NCI-H345 treated with DMSO at 0.1 percent for 48 hours (cell line): ENCODE measurements around the gene EMC1.
"Not testable (repeated sequence)": the region's sequence is repeated elsewhere in the genome, so short reads cannot be mapped to it uniquely, and the experiment has no call there.

ENCODE experiments used
- DNase-seq: peaks from one replicate; lab custom pipeline; 2025; ENCODE audit not compliant: unreplicated experiment; lab: John Stamatoyannopoulos, UW

The EMC1 gene

DNA sequence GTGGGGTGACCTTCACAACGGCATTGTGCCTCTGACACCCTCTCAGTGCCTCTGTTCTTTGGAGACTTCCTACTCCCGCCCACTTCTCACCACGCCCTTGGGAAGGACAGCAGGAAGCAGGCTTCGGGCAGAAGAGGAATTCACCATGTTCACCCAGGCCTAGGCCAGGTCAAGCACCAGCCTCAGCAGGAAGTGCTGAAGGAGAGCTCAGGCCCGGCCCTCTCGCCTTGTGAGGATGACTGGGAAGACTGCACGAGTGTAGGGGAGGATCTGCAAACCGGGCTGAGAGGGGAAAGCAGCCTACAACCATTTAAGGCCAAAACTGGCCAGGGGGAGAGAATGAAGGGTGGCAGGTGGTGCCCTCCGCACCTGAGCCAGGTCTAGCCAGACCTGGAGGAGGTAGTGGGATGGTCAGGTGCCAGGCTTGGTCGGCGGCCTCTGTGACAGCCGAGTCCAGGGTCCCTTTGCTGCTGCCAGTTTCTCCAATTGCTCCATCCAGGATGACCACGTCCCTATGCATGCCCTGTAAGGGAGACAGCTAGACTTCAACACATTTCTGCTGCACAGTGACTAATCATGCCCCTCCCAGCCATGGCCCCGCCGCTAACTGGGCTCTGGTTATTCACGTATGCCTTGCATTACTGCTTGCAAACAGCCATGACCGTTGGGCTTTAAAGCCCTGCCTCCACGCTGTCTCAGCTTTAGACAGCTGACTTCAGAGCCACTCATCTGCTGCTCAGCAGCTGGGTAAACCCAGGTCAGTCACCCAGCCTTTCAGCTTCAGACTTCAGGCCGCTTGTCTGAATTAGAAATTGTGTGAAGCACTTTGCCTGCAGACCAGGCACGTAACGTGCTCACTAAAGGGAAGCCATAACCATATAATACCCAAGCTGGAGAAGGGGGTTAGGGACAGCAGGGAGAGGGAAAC, 9.2 kb upstream of the EMC1 start:
- DNase-seq: no peak

DNA sequence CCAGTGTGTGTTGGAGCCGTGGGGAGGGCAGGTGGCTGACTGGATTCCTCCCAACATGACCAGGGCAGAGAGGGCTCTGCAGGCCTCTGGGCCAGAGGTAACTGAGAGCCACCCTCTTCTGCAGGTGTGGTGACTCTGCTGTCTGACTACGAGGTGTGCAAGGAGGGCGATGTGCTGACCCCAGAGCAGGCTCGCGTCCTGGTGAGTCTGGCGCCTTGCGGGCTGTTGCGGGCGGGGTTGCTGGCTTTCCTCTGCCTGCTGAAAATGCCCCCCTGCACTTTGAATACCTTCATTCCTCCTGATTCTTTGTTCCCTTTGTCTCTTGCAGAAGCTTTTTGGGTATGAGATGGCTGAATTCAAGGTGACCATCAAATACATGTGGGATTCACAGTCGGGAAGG, 7.0 kb upstream of the EMC1 start:
- DNase-seq: no peak

- no peak for DNase-seq
Observed at GRCh38 chr1:19257178-19257914, 6.0 kb upstream of the EMC1 start.

GRCh38 chr1:19256301-19256700, 5.0 kb upstream of the EMC1 start:
- not testable (repeated sequence) for DNase-seq

DNA sequence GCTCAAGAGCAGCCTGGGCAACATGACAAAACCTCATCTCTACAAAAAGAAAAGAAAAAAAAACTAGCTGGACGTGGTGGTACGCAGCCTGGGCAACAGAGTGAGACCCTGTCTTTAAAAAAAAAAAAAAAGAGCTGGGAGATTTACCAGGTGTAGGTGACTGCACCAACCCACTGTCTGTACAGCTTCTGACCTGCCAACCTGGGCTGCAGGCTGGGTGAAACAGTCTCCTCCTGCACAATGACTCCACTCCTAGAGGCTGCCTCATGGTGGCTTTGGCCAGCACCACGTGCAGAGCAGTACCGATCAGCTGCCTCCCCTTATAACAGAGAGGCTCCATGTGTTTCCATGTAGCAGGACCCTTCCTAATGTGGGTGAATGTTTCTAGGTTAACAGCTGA, 4.0 kb upstream of the EMC1 start:
- no peak for DNase-seq

DNA sequence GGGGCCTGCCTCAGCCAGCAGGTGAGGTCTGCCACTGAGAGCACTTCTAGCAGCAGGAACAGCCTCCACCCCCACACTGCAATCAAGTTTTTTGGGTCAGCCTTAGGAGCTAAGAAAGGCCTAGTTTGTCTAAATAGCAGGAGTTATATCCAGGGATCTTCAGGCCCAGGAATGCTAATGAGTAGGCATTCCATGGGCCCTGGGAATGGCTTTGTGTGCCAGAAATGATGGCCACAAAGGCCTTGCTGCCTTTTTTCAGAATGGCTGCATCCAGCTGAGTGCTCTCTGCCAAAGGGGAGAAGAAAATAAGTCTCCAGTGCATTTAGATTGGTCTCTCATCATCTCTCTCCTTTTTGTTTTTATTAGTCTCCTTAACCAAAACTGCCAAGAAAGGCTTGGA, 3.1 kb upstream of the EMC1 start:
- DNase-seq: no peak

- DNase-seq: no peak
Observed at GRCh38 chr1:19250629-19251304, 557 bp downstream of the EMC1 start.

GRCh38 chr1:19240673-19241538, 10.4 kb downstream of the EMC1 start:
- DNase-seq: no peak

- no peak for DNase-seq
Observed at GRCh38 chr1:19239876-19240275, 11.4 kb downstream of the EMC1 start.

- DNase-seq: no peak
Observed at GRCh38 chr1:19234224-19234623, 17.1 kb downstream of the EMC1 start.

DNA sequence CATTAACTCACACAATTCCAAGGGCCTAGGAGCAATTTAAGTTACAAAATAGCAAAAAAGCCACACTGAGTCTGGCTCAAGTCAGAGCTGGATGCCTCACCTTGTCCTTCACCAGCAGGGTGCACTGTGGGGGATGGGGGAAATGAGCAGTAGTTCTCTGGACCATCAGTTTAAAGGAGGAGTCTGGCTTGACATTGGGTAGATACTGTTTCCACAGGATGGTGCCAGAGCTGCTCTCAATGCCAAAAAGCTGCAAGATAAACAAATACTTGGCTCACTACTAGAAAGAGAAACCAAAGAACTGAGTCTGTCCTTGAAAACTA, 18.8 kb downstream of the EMC1 start:
- no peak for DNase-seq

GRCh38 chr1:19231736-19232523, 19.4 kb downstream of the EMC1 start:
- DNase-seq: not testable (repeated sequence)

DNA sequence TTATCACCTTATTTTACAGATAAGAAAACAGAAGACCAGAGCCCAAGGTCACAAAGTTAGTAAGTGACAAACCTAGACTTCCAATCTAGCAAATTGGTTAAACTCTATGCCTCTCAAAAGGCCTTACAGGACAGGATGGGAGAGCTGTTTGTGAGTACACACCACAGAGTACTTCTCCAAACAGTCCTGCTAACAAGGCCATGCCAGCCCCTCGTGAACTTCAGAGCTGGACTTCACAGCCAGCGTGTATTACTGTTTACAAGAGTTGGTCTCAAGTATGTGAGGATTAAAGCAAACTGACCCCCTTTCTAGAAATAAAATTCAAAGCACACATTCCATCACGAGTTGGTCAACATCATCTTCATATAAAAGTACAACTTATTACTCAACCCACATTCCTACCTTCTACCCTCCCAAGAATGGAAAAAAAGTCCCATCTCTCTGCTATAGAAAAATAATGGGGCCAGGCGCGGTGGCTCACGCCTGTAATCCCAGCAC, 21.4 kb downstream of the EMC1 start:
- no peak for DNase-seq

DNA sequence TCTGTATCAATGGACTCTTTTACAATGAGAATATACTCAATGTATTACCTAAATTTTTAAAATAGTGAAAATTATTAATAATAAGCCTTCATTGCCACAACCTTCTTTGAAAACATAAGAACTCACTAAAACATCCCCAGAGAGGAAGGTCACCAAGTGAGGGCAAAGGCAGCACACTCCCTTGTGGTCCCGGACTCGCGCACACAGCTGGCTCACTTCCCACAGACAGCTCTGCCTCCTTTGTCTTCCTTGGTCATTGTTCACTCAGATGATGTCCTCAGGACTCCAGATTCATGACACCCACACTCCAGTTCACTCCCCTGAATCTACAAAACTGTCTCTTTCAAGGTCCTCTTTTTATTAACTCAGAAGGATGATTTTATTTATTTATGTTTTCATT, 22.1 kb downstream of the EMC1 start:
- DNase-seq: no peak

DNA sequence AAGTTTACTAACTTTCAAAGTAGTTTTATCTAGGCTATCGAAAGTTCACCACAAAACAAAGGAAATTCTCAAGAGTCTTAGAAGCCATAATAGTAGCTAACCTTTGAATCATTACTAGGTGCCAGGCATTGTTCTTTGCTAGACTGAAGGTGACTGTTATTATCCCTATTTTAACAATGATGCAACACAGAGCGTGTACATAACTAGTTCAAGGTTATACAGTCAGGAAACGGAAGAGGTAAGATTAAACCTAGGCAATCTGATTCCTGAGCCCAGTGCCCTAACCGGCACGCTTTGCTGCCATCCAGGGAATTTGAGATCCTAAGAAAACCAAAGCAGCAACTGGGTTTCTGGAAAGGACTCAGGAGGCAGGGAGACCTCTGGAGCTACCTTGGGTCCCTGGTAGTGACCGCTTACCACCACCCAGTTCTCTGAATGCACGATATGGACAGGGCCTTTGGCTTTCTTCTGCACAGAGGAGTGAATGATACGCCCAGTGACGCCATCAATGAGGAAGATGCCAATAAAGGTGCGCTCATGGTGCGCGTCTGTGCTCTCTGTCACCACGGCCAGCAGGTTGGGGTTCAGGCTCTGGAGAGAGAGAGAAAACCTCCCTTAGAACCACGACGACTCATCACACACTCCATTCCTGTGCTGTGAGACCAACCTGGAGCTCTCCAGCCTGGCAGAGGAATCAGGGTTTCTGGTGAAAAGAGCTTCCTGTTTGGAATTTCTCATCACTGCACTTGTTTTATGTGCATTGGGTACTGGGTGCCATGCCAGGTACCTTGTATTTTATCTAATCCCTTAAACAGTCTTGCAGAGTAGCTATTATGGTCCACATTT, 28.1 kb downstream of the EMC1 start:
- DNase-seq: no peak

- no peak for DNase-seq
Observed at GRCh38 chr1:19222573-19222972, 28.8 kb downstream of the EMC1 start.

DNA sequence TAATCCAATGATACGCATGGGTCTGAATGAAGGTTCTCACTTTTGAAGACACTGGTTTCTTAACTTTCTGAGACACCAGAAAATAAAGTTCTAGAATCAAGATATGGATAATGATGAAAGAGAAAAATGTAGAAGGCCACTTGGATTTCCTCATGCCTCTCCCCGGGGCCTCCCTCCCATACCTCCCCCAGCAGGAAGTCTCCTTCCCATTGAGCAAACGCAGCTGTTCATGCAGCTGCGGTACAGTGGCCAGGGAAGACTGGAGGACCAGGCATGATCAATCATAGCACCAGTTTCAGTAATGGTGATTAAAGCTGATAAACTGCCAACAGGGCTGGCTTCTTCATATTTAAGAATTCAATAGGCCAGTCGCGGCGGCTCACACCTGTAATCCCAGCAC, 30.3 kb downstream of the EMC1 start:
- DNase-seq: no peak

- no peak for DNase-seq
Observed at GRCh38 chr1:19220080-19220846, 31.1 kb downstream of the EMC1 start.
